ENCODE results near the gene SLC12A7. TPM values are rescaled to one million over a fixed set of nuclear protein-coding genes. Genes with fewer than 3 reads are reported as not detected.

SLC12A7 gene
- total and polyA plus RNA-seq, 12 donors: 1.3 to 52.6 (median 24.4) TPM

DNA sequence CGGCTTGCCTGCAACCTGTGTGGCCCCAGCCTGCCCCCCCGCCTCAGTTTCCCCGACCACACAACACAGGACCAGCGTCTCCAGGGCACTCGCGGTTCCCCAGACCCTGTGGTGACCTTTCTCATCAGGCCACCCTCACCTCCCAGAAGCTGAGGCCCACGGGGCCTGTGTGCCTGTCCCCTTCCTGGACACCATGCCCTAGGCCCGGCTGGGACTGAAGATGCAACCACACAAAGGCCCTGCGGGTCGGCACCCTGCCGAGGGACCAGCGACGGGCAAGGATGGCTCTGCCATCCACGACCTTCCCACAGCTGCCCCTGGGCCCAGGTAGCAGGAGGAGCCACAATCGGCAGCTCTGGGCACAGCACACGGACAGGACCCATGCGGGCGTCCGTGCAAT, 34.8 kb downstream of the SLC12A7 start:
- H3K4me3 ChIP-seq: no peak overlapping the region
- 93 to 100% (median 96%) methylated on average over 4 to 19 of the region's 19 CpGs for WGBS, 4 donors
- no peaks in the 10 kb centered on the region for H3K4me1 ChIP-seq (replicated peaks in 1 of 2)
- H3K9me3 ChIP-seq (replicated peaks in 1 of 3): no peaks in the 10 kb centered on the region
- no peaks in the 10 kb centered on the region for H3K27me3 ChIP-seq
- no peak overlapping the region for H3K27ac ChIP-seq
- peaks cover 0 to 59% of the 10 kb centered on the region in 2 donors for H3K36me3 ChIP-seq (replicated peaks in 1 of 2)
- intact Hi-C loops (cut with DNase I): no loop called here
- no peak for DNase-seq
- no peak for TF ChIP-seq POLR2A (IDR thresholded peaks at IDR 0.05)
- TF ChIP-seq, protein P1, sequence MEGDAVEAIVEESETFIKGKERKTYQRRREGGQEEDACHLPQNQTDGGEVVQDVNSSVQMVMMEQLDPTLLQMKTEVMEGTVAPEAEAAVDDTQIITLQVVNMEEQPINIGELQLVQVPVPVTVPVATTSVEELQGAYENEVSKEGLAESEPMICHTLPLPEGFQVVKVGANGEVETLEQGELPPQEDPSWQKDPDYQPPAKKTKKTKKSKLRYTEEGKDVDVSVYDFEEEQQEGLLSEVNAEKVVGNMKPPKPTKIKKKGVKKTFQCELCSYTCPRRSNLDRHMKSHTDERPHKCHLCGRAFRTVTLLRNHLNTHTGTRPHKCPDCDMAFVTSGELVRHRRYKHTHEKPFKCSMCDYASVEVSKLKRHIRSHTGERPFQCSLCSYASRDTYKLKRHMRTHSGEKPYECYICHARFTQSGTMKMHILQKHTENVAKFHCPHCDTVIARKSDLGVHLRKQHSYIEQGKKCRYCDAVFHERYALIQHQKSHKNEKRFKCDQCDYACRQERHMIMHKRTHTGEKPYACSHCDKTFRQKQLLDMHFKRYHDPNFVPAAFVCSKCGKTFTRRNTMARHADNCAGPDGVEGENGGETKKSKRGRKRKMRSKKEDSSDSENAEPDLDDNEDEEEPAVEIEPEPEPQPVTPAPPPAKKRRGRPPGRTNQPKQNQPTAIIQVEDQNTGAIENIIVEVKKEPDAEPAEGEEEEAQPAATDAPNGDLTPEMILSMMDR (IDR thresholded peaks at IDR 0.05): no peak

DNA sequence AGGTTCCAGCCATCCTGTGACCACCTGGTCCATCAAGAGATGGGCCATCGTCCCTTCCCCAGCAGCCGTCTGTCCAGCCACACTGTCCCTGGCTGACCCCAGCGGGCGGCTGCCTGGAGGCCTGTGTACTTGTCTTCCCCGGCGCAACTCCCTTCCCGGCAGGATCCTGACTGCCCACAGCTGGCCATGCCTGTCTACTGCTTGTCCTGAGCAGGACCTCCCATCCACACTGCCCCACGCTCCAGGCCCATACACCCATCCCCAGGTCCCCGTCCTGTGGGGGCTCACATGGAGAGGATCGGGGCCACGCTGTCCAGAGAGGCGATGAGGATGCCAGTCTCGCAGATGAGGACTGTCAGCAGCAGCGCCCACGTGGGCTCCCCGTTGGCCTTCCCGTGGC, 35.5 kb downstream of the SLC12A7 start:
- DNase-seq: no peak
- 93 to 95% (median 93%) methylated on average over 10 to 17 of the region's 17 CpGs for WGBS, 4 donors
- no peaks in the 10 kb centered on the region for H3K9me3 ChIP-seq (replicated peaks in 1 of 3)
- TF ChIP-seq POLR2A (IDR thresholded peaks at IDR 0.05): no peak
- TF ChIP-seq, protein P1 (IDR thresholded peaks at IDR 0.05): no peak
- H3K36me3 ChIP-seq (replicated peaks in 1 of 2): peaks cover 0 to 56% of the 10 kb centered on the region in 2 donors
- H3K27me3 ChIP-seq: no peaks in the 10 kb centered on the region
- no peaks in the 10 kb centered on the region for H3K4me1 ChIP-seq (replicated peaks in 1 of 2)
- intact Hi-C loops (cut with DNase I): no loop called here
- no peak overlapping the region for H3K27ac ChIP-seq
- H3K4me3 ChIP-seq: no peak overlapping the region

- H3K36me3 ChIP-seq (replicated peaks in 1 of 2): peaks cover 0 to 54% of the 10 kb centered on the region in 2 donors
- DNase-seq: no peak
- intact Hi-C loops (cut with DNase I): no loop called here
These were observed 35.9 kb downstream of the SLC12A7 start for GRCh38 chr5:1075931-1076330.

DNA sequence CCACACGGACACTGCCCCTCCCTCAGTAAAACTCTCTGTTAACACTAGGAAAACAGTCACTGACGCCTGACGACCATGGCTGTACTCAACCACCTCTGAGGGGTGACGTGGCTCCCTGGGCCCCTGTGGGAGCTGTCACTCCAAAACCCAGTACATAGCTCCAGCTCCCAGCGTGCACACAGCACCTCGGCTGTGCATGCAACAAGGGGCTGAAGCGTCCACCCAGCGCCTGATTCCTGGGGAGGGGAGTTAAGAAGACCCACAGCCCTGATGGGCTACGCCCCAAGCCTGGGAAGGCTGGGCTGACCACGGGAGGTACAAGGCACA, 36.3 kb downstream of the SLC12A7 start:
- peaks cover 0 to 54% of the 10 kb centered on the region in 2 donors for H3K36me3 ChIP-seq (replicated peaks in 1 of 2)

More at GRCh38 chr5:1075931-1076330, 35.9 kb downstream of the SLC12A7 start:
- Histone ChIP-seq H3K27ac (no peak overlapping the region), H3K9me3 (replicated peaks in 1 of 3) (no peaks in the 10 kb centered on the region), H3K4me1 (replicated peaks in 1 of 2) (no peaks in the 10 kb centered on the region), H3K4me3 (no peak overlapping the region), H3K27me3 (no peaks in the 10 kb centered on the region)
- WGBS, 4 donors: 94 to 96% methylated on average over 17 of the region's 17 CpGs; no CpG with 5 or more reads in 2 of the 4 donors
- TF ChIP-seq, protein P1 (IDR thresholded peaks at IDR 0.05): no peak
- TF ChIP-seq POLR2A (IDR thresholded peaks at IDR 0.05): no peak

GRCh38 chr5:1074816-1075554, 36.9 kb downstream of the SLC12A7 start:
- H3K4me1 ChIP-seq (replicated peaks in 1 of 2): no peaks in the 10 kb centered on the region
- no peaks in the 10 kb centered on the region for H3K27me3 ChIP-seq
- WGBS, 4 donors: 91 to 97% (median 92%) methylated on average over 19 to 40 of the region's 40 CpGs
- TF ChIP-seq POLR2A (IDR thresholded peaks at IDR 0.05): no peak
- TF ChIP-seq, protein P1 (IDR thresholded peaks at IDR 0.05): no peak
- no peak overlapping the region for H3K27ac ChIP-seq
- no peak for DNase-seq
- H3K36me3 ChIP-seq (replicated peaks in 1 of 2): peaks cover 0 to 54% of the 10 kb centered on the region in 2 donors
- intact Hi-C loops (cut with DNase I): no loop called here
- no peak overlapping the region for H3K4me3 ChIP-seq
- H3K9me3 ChIP-seq (replicated peaks in 1 of 3): no peaks in the 10 kb centered on the region

More for the DNA sequence above, 36.3 kb downstream of the SLC12A7 start:
- TF ChIP-seq POLR2A (IDR thresholded peaks at IDR 0.05): no peak
- Histone ChIP-seq H3K4me1 (replicated peaks in 1 of 2) (no peaks in the 10 kb centered on the region), H3K4me3 (no peak overlapping the region), H3K27ac (no peak overlapping the region), H3K27me3 (no peaks in the 10 kb centered on the region), H3K9me3 (replicated peaks in 1 of 3) (no peaks in the 10 kb centered on the region)
- WGBS, 4 donors: 82 to 95% (median 92%) methylated on average over 4 to 10 of the region's 10 CpGs
- DNase-seq: no peak
- intact Hi-C loops (cut with DNase I): no loop called here
